Ovary (tissue), 9 donors: ENCODE results near the gene ABHD12. TPM values are rescaled to one million over a fixed set of nuclear protein-coding genes. Genes with fewer than 3 reads are reported as not detected.

Experiments used
- DNase-seq, 5 donors: peaks; one replicate each; pipeline ENCODE4 v3.0.0-alpha.2; 2019 to 2020
- H3K27ac ChIP-seq, 2 donors: fragments of 200-600 bp; one replicate each; pipeline versions ENCODE4 v1.5.1 to v1.8.0; 2019 to 2022
- H3K27me3 ChIP-seq: fragments of 200-600 bp; one replicate; pipeline ENCODE4 v1.8.0; 2022
- H3K36me3 ChIP-seq: fragments of 200-600 bp; sonication (generic); one replicate; pipeline ENCODE4 v1.5.1; 2019
- H3K4me1 ChIP-seq: one replicate; pipeline ENCODE4 v1.8.1; 2013; ENCODE audit warnings: mild to moderate bottlenecking, moderate library complexity; ENCODE audit not compliant: insufficient read depth
- H3K4me3 ChIP-seq: fragments of 200-600 bp; sonication (generic); one replicate; pipeline ENCODE4 v1.5.1; 2017
- H3K9me3 ChIP-seq, 2 donors: fragments of 200-600 bp in 1 of 2; sonication (generic) in 1 of 2; one replicate each; pipeline versions ENCODE4 v1.5.1 to v1.8.1; 2013 to 2019; ENCODE audit warnings: mild to moderate bottlenecking in 1 of 2, moderate library complexity in 1 of 2
- CTCF ChIP-seq, 3 donors: fragments of 450-650 bp in 2 of 3; fragments of 200-600 bp in 1 of 3; IDR thresholded peaks; one replicate each; pipeline versions ENCODE4 v1.5.1 to v1.8.0; 2016 to 2022; ENCODE audit warnings: antibody characterized with exemption in 3 of 3, mild to moderate bottlenecking in 1 of 3
- EP300 ChIP-seq: sonication (generic); formaldehyde crosslinking; IDR thresholded peaks from one replicate; pipeline ENCODE4 v1.6.1; 2017; ENCODE audit warnings: antibody characterized with exemption
- POLR2A ChIP-seq: fragments of 450-650 bp; IDR thresholded peaks from one replicate; pipeline ENCODE4 v1.6.1; 2017; ENCODE audit warnings: antibody characterized with exemption, mild to moderate bottlenecking, moderate library complexity
- WGBS, 3 donors: extraction: QIAGEN DNeasy Blood & Tissue Kit in 1 of 3; methylation state at CpG; one replicate each; pipeline versions ENCODE4 v1.1.5 to v1.1.7; 2013 to 2017; 5-methylcytosine and 5-hydroxymethylcytosine counted together
- intact Hi-C, 4 donors: fragments of 100-400 bp; cut with DNase I; formaldehyde crosslinking; loops; one replicate each; pipeline versions ENCODE4 v1.11.0 to v1.15.1; 2022 to 2023
- polyA plus RNA-seq, 2 donors: library from polyadenylated mRNA; stranded (reverse); fragments of 200-250 nt in 1 of 2; fragments of 350-450 nt in 1 of 2; fragmentation: Illumina TruSeq in 1 of 2; extraction: RNeasy Lipid Tissue Mini Kit (QIAGEN cat#74804) in 1 of 2; gene quantifications; one replicate each; pipeline ENCODE4 v1.2.3, GENCODE V29; 2013 to 2014
- small RNA-seq: library from RNA; depleted of rRNA; stranded (forward); fragments of <200 nt; gene quantifications from one replicate; pipeline ENCODE3, GENCODE V24; 2016
- total RNA-seq, 7 donors: library from RNA; depleted of rRNA in 2 of 7; stranded (reverse); fragments of >200 nt in 2 of 7; fragmentation: NEBNext Ultra II Directional in 3 of 7; extraction: Animal tissue kit (Norgen Biotek cat#: 25700) in 3 of 7; gene quantifications; one replicate each; pipeline versions ENCODE4 v1.1.0 to v1.2.4, GENCODE V29; 2016 to 2023
- donor health status: DM: no; HTN: no; CAD: no; lungs with moderate emphysema.
- donor health status: DM: no; HTN: no; CAD: no.
- donor health status: Bipolar disorder and iron deficiency.
- donor health status: DM: yes; HTN: yes; CAD: no.
- donor health status: DM: no; HTN: no; CAD: no.
- donor health status: DM: yes; HTN: yes; CAD: no.

The ABHD12 gene
- total and polyA plus RNA-seq, 9 donors = 15.0 to 87.6 (median 37.6) TPM

- Histone ChIP-seq H3K4me3 (no peak overlapping the region), H3K36me3 (no peaks in the 10 kb centered on the region), H3K27me3 (no peaks in the 10 kb centered on the region), H3K27ac (no peak overlapping the region), H3K4me1 (peaks cover 5% of the 10 kb centered on the region), H3K9me3 (no peaks in the 10 kb centered on the region)
- no peak for DNase-seq
- intact Hi-C loops = no loop called here
- TF ChIP-seq EP300 (no peak), CTCF (IDR thresholded peaks at IDR 0.05) (no peak), POLR2A (no peak)
- WGBS, 3 donors = 67 to 73% (median 72%) methylated on average over 4 of the region's 4 CpGs
Measured at GRCh38 chr20:25251558-25251957, 139.1 kb downstream of the ABHD12 start.

- Histone ChIP-seq H3K27ac (no peak overlapping the region), H3K4me1 (peaks cover 5% of the 10 kb centered on the region), H3K27me3 (no peaks in the 10 kb centered on the region), H3K9me3 (no peaks in the 10 kb centered on the region), H3K36me3 (no peaks in the 10 kb centered on the region), H3K4me3 (no peak overlapping the region)
- no peak for DNase-seq
- 88 to 90% (median 89%) methylated on average over 9 of the region's 9 CpGs for WGBS, 3 donors
- TF ChIP-seq EP300 (no peak), POLR2A (no peak), CTCF (IDR thresholded peaks at IDR 0.05) (no peak)
- intact Hi-C loops = no loop called here
Measured at GRCh38 chr20:25251019-25251418, 139.6 kb downstream of the ABHD12 start.

- DNase-seq = no peak
- H3K4me3 ChIP-seq = no peak overlapping the region
- no peak overlapping the region for H3K27ac ChIP-seq
- H3K9me3 ChIP-seq = no peaks in the 10 kb centered on the region
- TF ChIP-seq POLR2A (no peak), CTCF (IDR thresholded peaks at IDR 0.05) (no peak), EP300 (no peak)
- peaks cover 5% of the 10 kb centered on the region for H3K4me1 ChIP-seq
- H3K27me3 ChIP-seq = no peaks in the 10 kb centered on the region
- no peaks in the 10 kb centered on the region for H3K36me3 ChIP-seq
- 60 to 71% (median 67%) methylated on average over 3 of the region's 3 CpGs for WGBS, 3 donors
- intact Hi-C loops = no loop called here
Measured at GRCh38 chr20:25250508-25250907, 140.1 kb downstream of the ABHD12 start.

Small RNA genes within 50 kb of the gene (small RNA-seq; reads per million reads assigned to genes)
- not detected for gene AL121772.2

Other genes with a start within 250 kb of the ABHD12 start
- 10 to 100 TPM; 34.9 to 73.8 (median 66.5) TPM for gene ENTPD6, start 195.1 kb downstream of the ABHD12 start, total RNA-seq
- 10 to 100 TPM; 38.7 to 47.1 TPM for gene ENTPD6, start 195.1 kb downstream of the ABHD12 start, polyA plus RNA-seq
- gene PYGB, start 142.8 kb downstream of the ABHD12 start, total RNA-seq = 10 to 100 TPM; 24.2 to 54.2 (median 52.2) TPM
- 10 to 100 TPM; 23.1 to 27.3 TPM for gene PYGB, start 142.8 kb downstream of the ABHD12 start, polyA plus RNA-seq
- gene GINS1, start 16.8 kb upstream of the ABHD12 start, total RNA-seq = 1 to 10 TPM in 4 of 7 donors, under 1 TPM in 2, not detected in 1; 0.69 to 2.7 (median 1.8) TPM
- 1 to 10 TPM; 1.2 to 2.3 TPM for gene GINS1, start 16.8 kb upstream of the ABHD12 start, polyA plus RNA-seq
- gene NINL, start 194.7 kb upstream of the ABHD12 start, total RNA-seq = 10 to 100 TPM; 10.1 to 33.3 (median 20.7) TPM
- 10 to 100 TPM; 14.3 to 17.4 TPM for gene NINL, start 194.7 kb upstream of the ABHD12 start, polyA plus RNA-seq
- gene NANP, start 233.2 kb upstream of the ABHD12 start, total RNA-seq = 1 to 10 TPM; 2.9 to 8.1 (median 5.2) TPM
- gene NANP, start 233.2 kb upstream of the ABHD12 start, polyA plus RNA-seq = 1 to 10 TPM; 1.9 to 3.7 TPM